H1 (cell line): Measurements from ENCODE around the gene ARHGEF1. TPM values are rescaled to one million over a fixed set of nuclear protein-coding genes. Genes with fewer than 3 reads are reported as not detected.

Experiments used
- BCL11A ChIP-seq, 2 experiments: IDR thresholded peaks; one replicate each; pipeline ENCODE4 v1.6.1; 2011; ENCODE audit warnings: low read depth in 2 of 2, low read length in 2 of 2, mild to moderate bottlenecking in 2 of 2
- CHD7 ChIP-seq: fragments of 300-600 bp; sonication (generic); IDR thresholded peaks from 2 replicates; pipeline ENCODE4 v1.7.1; 2012; ENCODE audit warnings: low read length, moderate library complexity, mild to moderate bottlenecking, inconsistent platforms; ENCODE audit not compliant: insufficient replicate concordance
- CREB1 ChIP-seq: IDR thresholded peaks from 2 replicates; pipeline ENCODE4 v1.6.1; 2012; ENCODE audit warnings: inconsistent platforms
- EZH2 ChIP-seq: fragments of 200-600 bp; sonication (generic); IDR thresholded peaks from 2 replicates; pipeline ENCODE4 v1.7.1; 2012; ENCODE audit warnings: low read depth, mild to moderate bottlenecking, moderate library complexity, low read length, inconsistent platforms; ENCODE audit not compliant: severe bottlenecking
- SIN3A ChIP-seq, 2 experiments: IDR thresholded peaks in 1 of 2; conservative IDR thresholded peaks in 1 of 2; 2 replicates each; pipeline ENCODE4 v1.6.1; 2011 to 2012; ENCODE audit warnings: low read length in 2 of 2, improper control_type of control experiment in 1 of 2, low read depth in 1 of 2, mild to moderate bottlenecking in 1 of 2
- SUZ12 ChIP-seq: fragments of 200-600 bp; sonication (generic); IDR thresholded peaks from 2 replicates; pipeline ENCODE4 v1.6.1; 2012; ENCODE audit warnings: mild to moderate bottlenecking, inconsistent platforms, low read length, moderate library complexity, mixed read lengths
- TEAD4 ChIP-seq: IDR thresholded peaks from 2 replicates; pipeline ENCODE4 v1.6.1; 2012; ENCODE audit warnings: low read depth, low read length, inconsistent platforms, mixed read lengths
- polyA plus RNA-seq, 7 experiments: library from polyadenylated mRNA; depleted of rRNA in 3 of 7; stranded (reverse) in 5 of 7; unstranded in 2 of 7; fragments of >200 nt in 5 of 7; fragments of 200-250 nt in 2 of 7; gene quantifications; 1 replicate in 5 of 7; 2 replicates in 1 of 7; 4 replicates in 1 of 7; pipeline versions ENCODE4 v1.2.1 to v1.2.3, GENCODE V29; 2011 to 2013; ENCODE audit warnings: missing spikeins in 2 of 7, mixed read lengths in 2 of 7
- total RNA-seq: library from RNA; stranded (reverse); fragmentation: NEBNext Ultra II Directional; extraction: Animal tissue kit (Norgen Biotek cat#: 25700); gene quantifications from 2 replicates; pipeline ENCODE4 v1.2.1, GENCODE V29; 2021

Gene ARHGEF1
- total and polyA plus RNA-seq, 2 of the 8 experiments (the other 6 are each of a cell fraction or from before 2014, with no cell fraction given) = 23.0 to 49.0 TPM

DNA sequence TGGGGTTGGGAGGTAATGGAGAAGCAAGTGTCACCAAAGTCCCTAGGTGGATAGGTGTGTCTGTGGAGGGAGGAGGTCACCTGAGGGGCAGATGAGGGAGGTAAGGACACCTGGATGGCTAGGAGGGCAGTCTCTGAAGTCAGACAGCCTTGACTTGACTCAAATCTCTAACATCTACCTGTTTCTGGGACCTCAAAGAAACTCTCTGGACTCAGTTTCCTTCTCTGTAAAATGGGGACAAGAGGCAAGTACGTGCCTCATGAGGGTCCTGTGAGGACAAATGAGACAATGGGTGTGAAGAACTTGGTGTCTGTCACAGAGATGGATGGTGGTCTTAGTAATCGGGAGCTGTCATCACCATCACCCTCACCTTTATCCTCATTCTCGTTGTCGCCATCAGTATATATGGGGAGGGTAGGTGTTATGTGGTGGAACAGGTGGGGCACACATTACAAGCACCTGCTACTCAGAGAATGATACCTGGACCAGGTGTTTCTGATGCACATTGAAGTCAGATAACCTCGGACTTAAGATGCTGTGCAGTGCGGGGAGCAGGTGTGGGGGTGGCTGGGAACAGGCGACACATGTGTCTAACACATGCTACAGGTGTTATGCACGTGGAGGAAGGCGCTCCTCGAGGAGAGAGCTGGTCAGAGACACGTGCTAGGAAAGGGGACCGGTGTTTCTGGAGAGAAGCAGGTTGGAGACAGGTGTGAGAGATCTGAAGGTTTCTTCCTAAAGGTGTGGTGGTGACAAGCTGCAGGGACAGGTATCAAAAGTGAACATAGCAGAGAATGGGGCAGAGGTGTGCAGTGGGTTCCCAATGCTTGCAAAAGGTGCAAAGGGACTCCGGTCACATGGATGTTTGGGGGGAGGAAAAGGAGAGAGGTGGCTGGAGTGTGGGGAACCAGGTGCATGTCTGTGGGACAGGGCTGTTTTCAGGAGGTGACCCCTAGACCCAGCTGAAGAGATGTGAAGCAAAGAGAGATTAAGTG lies 41.5 kb downstream of the ARHGEF1 start (continued):
- no peak for TF ChIP-seq CHD7
- no peak for TF ChIP-seq BCL11A (IDR thresholded peaks at IDR 0.05; ENCODE audit: low read depth in 2 of 2, low read length in 2 of 2)
- no peak for TF ChIP-seq CREB1
- TF ChIP-seq SUZ12 = peak; percentile 42
- no peak for TF ChIP-seq TEAD4
- TF ChIP-seq EZH2 = peak; percentile 22
- TF ChIP-seq SIN3A (conservative IDR thresholded peaks at IDR 0.05 in 1 of 2, IDR thresholded peaks at IDR 0.05 in 1 of 2; ENCODE audit: low read depth in 1 of 2, low read length in 2 of 2) = no peak
